IMR-90 (cell line): ENCODE data around the gene MAK. TPM values are rescaled to one million over a fixed set of nuclear protein-coding genes. Genes with fewer than 3 reads are reported as not detected.
A peak's percentile ranks its signal among the peaks of the same experiment; 100 is the strongest.

ENCODE experiments used
- ATAC-seq: fragments of 200-7000 bp; cut with Tn5 transposase; 2 replicates; pipeline ENCODE4 v1.9.1; 2020; ENCODE audit warnings: low read depth, mild to moderate bottlenecking, moderate library complexity
- BruUV-seq: library from RNA; stranded (reverse); fragments of 400-500 nt; replicated peaks from 2 replicates; lab custom pipeline; 2021; lab: Mats Ljungman, UMichigan
- CTCF ChIA-PET: fragments of 300-600 bp; formaldehyde crosslinking; extraction: SDS; loops from one replicate; lab custom pipeline; 2021; ENCODE audit warnings: antibody characterized with exemption; lab: Yijun Ruan, JAX
- POLR2A ChIA-PET: fragments of 300-600 bp; sonication (Branson Sonifier 250); formaldehyde crosslinking; loops from one replicate; lab custom pipeline; 2022; ENCODE audit warnings: antibody characterized with exemption; ENCODE audit not compliant: unreplicated experiment; lab: Charles Lee
- DNase-seq: peaks from one replicate; pipeline ENCODE4 v3.0.0; 2013
- H2AFZ ChIP-seq: replicated peaks from 2 replicates; pipeline ENCODE3; 2013; ENCODE audit warnings: low read length, mild to moderate bottlenecking; ENCODE audit not compliant: poor library complexity
- H2AK5ac ChIP-seq: 2 replicates; pipeline ENCODE4 v1.6.1; 2013; ENCODE audit warnings: low read depth, low read length, inconsistent platforms
- H2AK9ac ChIP-seq: replicated peaks from 2 replicates; pipeline ENCODE3; 2013; ENCODE audit warnings: mild to moderate bottlenecking, low read depth, low read length, moderate library complexity; ENCODE audit not compliant: poor library complexity
- H2BK120ac ChIP-seq: 2 replicates; pipeline ENCODE4 v1.6.1; 2013; ENCODE audit warnings: low read depth, low read length, inconsistent platforms
- H2BK15ac ChIP-seq: 3 replicates; pipeline ENCODE4 v1.6.1; 2013; ENCODE audit warnings: low read depth, low read length, inconsistent platforms
- H2BK20ac ChIP-seq: 2 replicates; pipeline ENCODE4 v1.6.1; 2013; ENCODE audit warnings: low read depth, mild to moderate bottlenecking, inconsistent platforms, low read length, moderate library complexity
- H2BK5ac ChIP-seq: 2 replicates; pipeline ENCODE4 v1.6.1; 2013; ENCODE audit warnings: mild to moderate bottlenecking, low read depth, low read length, inconsistent platforms; ENCODE audit not compliant: poor library complexity, severe bottlenecking
- H3K14ac ChIP-seq: replicated peaks from 2 replicates; pipeline ENCODE4 v1.6.1; 2013; ENCODE audit warnings: low read depth, low read length, inconsistent platforms
- H3K18ac ChIP-seq: 2 replicates; pipeline ENCODE4 v1.6.1; 2013; ENCODE audit warnings: low read depth, low read length, control low read depth
- H3K23ac ChIP-seq: 2 replicates; pipeline ENCODE4 v1.6.1; 2013; ENCODE audit warnings: low read depth, low read length, inconsistent platforms
- H3K27ac ChIP-seq: 2 replicates; pipeline ENCODE4 v1.5.1; 2013; ENCODE audit warnings: mild to moderate bottlenecking, control low read depth, low read length; ENCODE audit not compliant: insufficient read depth
- H3K27me3 ChIP-seq: 2 replicates; pipeline ENCODE4 v1.6.1; 2013; ENCODE audit warnings: low read length; ENCODE audit not compliant: control insufficient read depth, insufficient read depth
- H3K36me3 ChIP-seq: 2 replicates; pipeline ENCODE4 v1.6.1; 2013; ENCODE audit warnings: low read length, mixed read lengths; ENCODE audit not compliant: control insufficient read depth, insufficient read depth
- H3K4ac ChIP-seq: 2 replicates; pipeline ENCODE4 v1.6.1; 2013; ENCODE audit warnings: low read depth, low read length, inconsistent platforms
- H3K4me1 ChIP-seq: 2 replicates; pipeline ENCODE4 v1.6.1; 2013; ENCODE audit warnings: low read length, mixed read lengths; ENCODE audit not compliant: control insufficient read depth, insufficient read depth
- H3K4me2 ChIP-seq: 2 replicates; pipeline ENCODE4 v1.6.1; 2013; ENCODE audit warnings: low read depth, mild to moderate bottlenecking, control low read depth, low read length, moderate library complexity
- H3K4me3 ChIP-seq: 2 replicates; pipeline ENCODE4 v1.5.1; 2013; ENCODE audit warnings: low read depth, mild to moderate bottlenecking, control low read depth, low read length, moderate library complexity; ENCODE audit not compliant: insufficient read depth
- H3K56ac ChIP-seq: 2 replicates; pipeline ENCODE4 v1.6.1; 2013; ENCODE audit warnings: low read length, inconsistent platforms; ENCODE audit not compliant: insufficient read depth; ENCODE audit errors: extremely low read depth
- H3K79me1 ChIP-seq, 2 experiments: 2 replicates each; pipeline ENCODE4 v1.6.1; 2013; ENCODE audit warnings: low read length in 2 of 2, inconsistent platforms in 1 of 2, low read depth in 1 of 2
- H3K9ac ChIP-seq: 2 replicates; pipeline ENCODE4 v1.6.1; 2013; ENCODE audit warnings: low read depth, low read length, control low read depth
- H3K9me1 ChIP-seq: 2 replicates; pipeline ENCODE4 v1.6.1; 2013; ENCODE audit warnings: low read length, inconsistent platforms; ENCODE audit not compliant: insufficient read depth
- H3K9me3 ChIP-seq: 2 replicates; pipeline ENCODE4 v1.6.1; 2013; ENCODE audit warnings: low read length; ENCODE audit not compliant: control insufficient read depth, insufficient read depth
- H4K20me1 ChIP-seq: 2 replicates; pipeline ENCODE4 v1.6.1; 2013; ENCODE audit warnings: low read length, inconsistent platforms; ENCODE audit not compliant: insufficient read depth
- H4K5ac ChIP-seq: 2 replicates; pipeline ENCODE4 v1.6.1; 2013; ENCODE audit warnings: mild to moderate bottlenecking, low read depth, low read length, control low read depth
- H4K8ac ChIP-seq, 2 experiments: 2 replicates each; pipeline ENCODE4 v1.6.1; 2013; ENCODE audit warnings: low read depth in 2 of 2, low read length in 2 of 2, control low read depth in 1 of 2, inconsistent platforms in 1 of 2
- H4K91ac ChIP-seq: 2 replicates; pipeline ENCODE4 v1.6.1; 2013; ENCODE audit warnings: low read depth, low read length, inconsistent platforms; ENCODE audit not compliant: insufficient read depth
- CHD1 ChIP-seq: IDR thresholded peaks from 2 replicates; pipeline ENCODE4 v1.6.1; 2012; ENCODE audit warnings: low read depth, low read length, improper control_type of control experiment
- FOS ChIP-seq: fragments of 150-350 bp; IDR thresholded peaks from 2 replicates; pipeline ENCODE4 v1.6.1; 2016; ENCODE audit warnings: low read depth, low read length
- MAFK ChIP-seq: IDR thresholded peaks from 2 replicates; pipeline ENCODE4 v1.6.1; 2012; ENCODE audit warnings: low read depth, low read length, improper control_type of control experiment
- MAZ ChIP-seq: IDR thresholded peaks from 2 replicates; pipeline ENCODE4 v1.6.1; 2012; ENCODE audit warnings: low read depth, mild to moderate bottlenecking, low read length, improper control_type of control experiment, moderate library complexity, borderline replicate concordance
- NFE2L2 ChIP-seq: fragments of 150-350 bp; IDR thresholded peaks from 2 replicates; pipeline ENCODE4 v1.6.1; 2016; ENCODE audit warnings: low read depth, mild to moderate bottlenecking, low read length
- POLR2A ChIP-seq: IDR thresholded peaks from 2 replicates; pipeline ENCODE4 v1.6.1; 2012; ENCODE audit warnings: mild to moderate bottlenecking, low read depth, low read length
- RFX5 ChIP-seq: IDR thresholded peaks from 2 replicates; pipeline ENCODE4 v1.8.0; 2012; ENCODE audit warnings: low read depth, mild to moderate bottlenecking, low read length, moderate library complexity
- SMC3 ChIP-seq: fragments of 150-350 bp; IDR thresholded peaks from 2 replicates; pipeline ENCODE4 v1.6.1; 2016; ENCODE audit warnings: low read depth, mild to moderate bottlenecking, antibody characterized with exemption, low read length, moderate library complexity
- WGBS, 2 experiments: methylation state at CpG; one replicate each; pipeline versions ENCODE4 v1.1.5 to v1.1.7; 2013; ENCODE audit warnings: missing lambda C conversion rate in 2 of 2; ENCODE audit not compliant: insufficient read length in 1 of 2; ENCODE audit errors: extremely low coverage in 2 of 2; 5-methylcytosine and 5-hydroxymethylcytosine counted together
- dilution Hi-C: fragments of 300-500 bp; cut with HindIII; formaldehyde crosslinking; loops from one replicate; pipeline ENCODE4 v1.14.3; 2018; ENCODE audit warnings: low sequenced_read_pairs; ENCODE audit not compliant: unreplicated experiment
- in situ Hi-C: fragments of 300-500 bp; cut with MboI; formaldehyde crosslinking; loops from 3 replicates; pipeline ENCODE4 v1.14.3; 2019; ENCODE audit warnings: low sequenced_read_pairs, inconsistent platforms, mixed read lengths
- intact Hi-C: fragments of 100-400 bp; cut with micrococcal nuclease; formaldehyde crosslinking; loops from 2 replicates; pipeline ENCODE4 v1.10.0; 2022
- polyA plus RNA-seq, 3 experiments: library from polyadenylated mRNA; depleted of rRNA; stranded (reverse); fragments of >200 nt; gene quantifications; 2 replicates each; pipeline ENCODE4 v1.2.3, GENCODE V29; 2012; ENCODE audit warnings: low replicate concordance in 1 of 3
- total RNA-seq: library from RNA; depleted of rRNA; stranded (reverse); fragments of >200 nt; gene quantifications from 2 replicates; pipeline ENCODE4 v1.2.3, GENCODE V29; 2012
- TF ChIP-seq, protein P1 (sequence below): fragments of 150-350 bp; IDR thresholded peaks from 2 replicates; pipeline ENCODE4 v1.6.1; 2016; ENCODE audit warnings: low read depth, mild to moderate bottlenecking, low read length, moderate library complexity, borderline replicate concordance
- TF ChIP-seq, protein P2 (sequence below): conservative IDR thresholded peaks from 2 replicates; pipeline ENCODE4 v1.5.1; 2012; ENCODE audit warnings: mild to moderate bottlenecking, low read depth, low read length, improper control_type of control experiment
- TF ChIP-seq, protein P3 (sequence below): fragments of 150-350 bp; IDR thresholded peaks from 2 replicates; pipeline ENCODE4 v1.6.1; 2017; ENCODE audit warnings: mild to moderate bottlenecking, antibody characterized with exemption, low read length, low read depth

MAK gene
- total and polyA plus RNA-seq, 2 of the 4 experiments (the other 2 are of a cell fraction): not detected

DNA sequence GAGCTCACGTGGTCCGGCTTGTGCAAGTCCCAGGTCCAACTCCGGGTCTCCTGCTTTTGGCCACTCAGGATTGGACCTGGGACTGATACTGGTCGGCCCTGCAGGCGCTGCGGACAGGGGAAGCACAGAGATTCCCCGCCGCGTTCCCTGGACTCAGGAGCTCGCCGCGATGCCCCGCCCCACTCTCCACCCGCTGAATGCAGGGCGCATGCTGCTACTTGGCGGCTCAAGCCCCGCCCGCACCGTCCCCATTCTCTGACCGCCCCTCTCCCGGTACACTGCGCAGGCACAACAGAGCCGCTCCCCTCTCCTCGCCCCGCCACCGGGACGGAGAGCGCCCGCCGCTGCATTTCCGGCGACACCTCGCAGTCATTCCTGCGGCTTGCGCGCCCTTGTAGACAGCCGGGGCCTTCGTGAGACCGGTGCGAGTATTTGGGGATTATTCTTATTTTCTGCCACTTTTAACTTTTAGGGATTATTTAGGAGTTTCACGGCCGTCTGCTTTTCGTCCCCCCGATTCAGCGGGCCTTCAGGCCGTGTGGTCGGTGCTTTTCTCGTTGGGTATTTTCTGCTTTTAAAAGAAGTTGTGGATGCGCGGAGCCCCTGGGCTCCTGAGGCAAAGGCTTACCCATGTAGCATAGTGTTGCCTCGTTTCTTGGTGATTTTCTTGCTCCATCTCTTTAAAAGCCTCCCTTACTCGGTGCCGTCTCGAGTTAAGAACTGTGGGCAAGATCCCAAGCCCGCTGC is 115.3 kb downstream of the MAK start, which contains the start of gene TMEM14C (continued):
- TF ChIP-seq, protein P1, sequence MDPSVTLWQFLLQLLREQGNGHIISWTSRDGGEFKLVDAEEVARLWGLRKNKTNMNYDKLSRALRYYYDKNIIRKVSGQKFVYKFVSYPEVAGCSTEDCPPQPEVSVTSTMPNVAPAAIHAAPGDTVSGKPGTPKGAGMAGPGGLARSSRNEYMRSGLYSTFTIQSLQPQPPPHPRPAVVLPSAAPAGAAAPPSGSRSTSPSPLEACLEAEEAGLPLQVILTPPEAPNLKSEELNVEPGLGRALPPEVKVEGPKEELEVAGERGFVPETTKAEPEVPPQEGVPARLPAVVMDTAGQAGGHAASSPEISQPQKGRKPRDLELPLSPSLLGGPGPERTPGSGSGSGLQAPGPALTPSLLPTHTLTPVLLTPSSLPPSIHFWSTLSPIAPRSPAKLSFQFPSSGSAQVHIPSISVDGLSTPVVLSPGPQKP: no peak
- TF ChIP-seq MAFK (no peak), POLR2A (peak; percentile 89)

DNA sequence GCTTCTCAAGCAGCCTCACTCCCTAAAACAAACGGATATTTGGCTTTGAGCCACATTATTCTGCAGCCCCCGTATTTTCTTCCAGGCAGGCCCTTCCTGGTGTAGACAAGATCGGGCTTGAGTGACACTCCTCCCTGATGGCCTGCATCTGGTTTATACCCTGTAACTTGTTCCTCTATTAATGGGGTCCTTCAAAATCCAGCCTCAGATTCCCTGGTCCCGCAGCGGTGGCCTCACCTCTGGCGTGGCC is 115.8 kb downstream of the MAK start:
- peak overlapping the region; percentile 85 for H4K5ac ChIP-seq
- dilution Hi-C loops (no loop called here), in situ Hi-C loops (no loop called here), intact Hi-C loops (loop anchor here (5.0 kb wide), 1 partner anchor 80 kb away; no protein-coding TSS in a partner anchor)
- peak overlapping the region; percentile 85 for H3K4me2 ChIP-seq
- H2BK20ac ChIP-seq: peak overlapping the region; percentile 35; the same call in 1 of the 2 replicates
- no peak overlapping the region for H2AK5ac ChIP-seq
- peaks cover 9% of the 10 kb centered on the region for H3K9me1 ChIP-seq
- H3K18ac ChIP-seq: peak overlapping the region; percentile 64
- BruUV-seq: no TSS peak
- H2BK120ac ChIP-seq: peak overlapping the region; percentile 66; the same call in 1 of the 2 replicates
- POLR2A ChIA-PET: interaction anchor here (0.5 kb wide), 1 partner anchor 41 kb away, joined by 3 read pairs; no protein-coding TSS in a partner anchor
- H4K91ac ChIP-seq: peak overlapping the region; percentile 69
- peaks cover 8% of the 10 kb centered on the region for H3K4me1 ChIP-seq
- H2AFZ ChIP-seq: peak overlapping the region; percentile 90
- peak overlapping the region; percentile 51; the same call in 1 of the 2 replicates for H3K56ac ChIP-seq
- H3K36me3 ChIP-seq: peaks cover 14% of the 10 kb centered on the region
- peaks cover 23 to 52% of the 10 kb centered on the region in 2 experiments for H3K79me1 ChIP-seq
- H3K4ac ChIP-seq: peak overlapping the region; percentile 85
- 4% methylated on average over 6 of the region's 6 CpGs; no CpG with 5 or more reads in 1 of the 2 experiments for WGBS, 2 experiments
- no peak for ATAC-seq
- H3K9ac ChIP-seq: peak overlapping the region; percentile 75
- no peak overlapping the region for H2BK15ac ChIP-seq
- peak overlapping the region; percentile 91 to 96 for H4K8ac ChIP-seq
- H3K27ac ChIP-seq: peak overlapping the region; percentile 82
- CTCF ChIA-PET: interaction anchor here (0.6 kb wide), 1 partner anchor 1909 kb away, joined by 5 read pairs; no protein-coding TSS in a partner anchor
- H3K23ac ChIP-seq: peak overlapping the region; percentile 48; the same call in 1 of the 2 replicates
- DNase-seq: no peak
- peak overlapping the region; percentile 65 for H3K14ac ChIP-seq
- peak overlapping the region; percentile 75 for H2BK5ac ChIP-seq
- H3K27me3 ChIP-seq: no peaks in the 10 kb centered on the region
- H2AK9ac ChIP-seq: peak overlapping the region; percentile 67
- peaks cover 4% of the 10 kb centered on the region; the same call in 1 of the 2 replicates for H4K20me1 ChIP-seq
- peaks cover 9% of the 10 kb centered on the region for H3K9me3 ChIP-seq
- H3K4me3 ChIP-seq: peak overlapping the region; percentile 91
- TF ChIP-seq, protein P2, sequence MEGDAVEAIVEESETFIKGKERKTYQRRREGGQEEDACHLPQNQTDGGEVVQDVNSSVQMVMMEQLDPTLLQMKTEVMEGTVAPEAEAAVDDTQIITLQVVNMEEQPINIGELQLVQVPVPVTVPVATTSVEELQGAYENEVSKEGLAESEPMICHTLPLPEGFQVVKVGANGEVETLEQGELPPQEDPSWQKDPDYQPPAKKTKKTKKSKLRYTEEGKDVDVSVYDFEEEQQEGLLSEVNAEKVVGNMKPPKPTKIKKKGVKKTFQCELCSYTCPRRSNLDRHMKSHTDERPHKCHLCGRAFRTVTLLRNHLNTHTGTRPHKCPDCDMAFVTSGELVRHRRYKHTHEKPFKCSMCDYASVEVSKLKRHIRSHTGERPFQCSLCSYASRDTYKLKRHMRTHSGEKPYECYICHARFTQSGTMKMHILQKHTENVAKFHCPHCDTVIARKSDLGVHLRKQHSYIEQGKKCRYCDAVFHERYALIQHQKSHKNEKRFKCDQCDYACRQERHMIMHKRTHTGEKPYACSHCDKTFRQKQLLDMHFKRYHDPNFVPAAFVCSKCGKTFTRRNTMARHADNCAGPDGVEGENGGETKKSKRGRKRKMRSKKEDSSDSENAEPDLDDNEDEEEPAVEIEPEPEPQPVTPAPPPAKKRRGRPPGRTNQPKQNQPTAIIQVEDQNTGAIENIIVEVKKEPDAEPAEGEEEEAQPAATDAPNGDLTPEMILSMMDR: no peak
- TF ChIP-seq, protein P3, sequence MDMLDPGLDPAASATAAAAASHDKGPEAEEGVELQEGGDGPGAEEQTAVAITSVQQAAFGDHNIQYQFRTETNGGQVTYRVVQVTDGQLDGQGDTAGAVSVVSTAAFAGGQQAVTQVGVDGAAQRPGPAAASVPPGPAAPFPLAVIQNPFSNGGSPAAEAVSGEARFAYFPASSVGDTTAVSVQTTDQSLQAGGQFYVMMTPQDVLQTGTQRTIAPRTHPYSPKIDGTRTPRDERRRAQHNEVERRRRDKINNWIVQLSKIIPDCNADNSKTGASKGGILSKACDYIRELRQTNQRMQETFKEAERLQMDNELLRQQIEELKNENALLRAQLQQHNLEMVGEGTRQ: no peak; the same call in 1 of the 2 replicates
- TF ChIP-seq RFX5 (no peak), FOS (no peak), NFE2L2 (no peak), MAZ (no peak), POLR2A (no peak), SMC3 (no peak), CHD1 (no peak)
